ENCODE measurements around the gene NUP42. TPM values are rescaled to one million over a fixed set of nuclear protein-coding genes. Genes with fewer than 3 reads are reported as not detected.
"Not testable (repeated sequence)": the region's sequence is repeated elsewhere in the genome, so short reads cannot be mapped to it uniquely, and the experiment has no call there.

Gene NUP42
- total RNA-seq, 1 donor = 34.5 TPM

- TF ChIP-seq CTCF (IDR thresholded peaks at IDR 0.05; ENCODE audit: insufficient read depth, low read depth, low read length) = no peak
- no peak for DNase-seq (ENCODE audit: low read depth)
- H3K4me3 ChIP-seq (ENCODE audit: low read depth, low read length) = peak overlapping the region; percentile 75
Measured at GRCh38 chr7:23183279-23184012, 1.6 kb downstream of the NUP42 start.

DNA sequence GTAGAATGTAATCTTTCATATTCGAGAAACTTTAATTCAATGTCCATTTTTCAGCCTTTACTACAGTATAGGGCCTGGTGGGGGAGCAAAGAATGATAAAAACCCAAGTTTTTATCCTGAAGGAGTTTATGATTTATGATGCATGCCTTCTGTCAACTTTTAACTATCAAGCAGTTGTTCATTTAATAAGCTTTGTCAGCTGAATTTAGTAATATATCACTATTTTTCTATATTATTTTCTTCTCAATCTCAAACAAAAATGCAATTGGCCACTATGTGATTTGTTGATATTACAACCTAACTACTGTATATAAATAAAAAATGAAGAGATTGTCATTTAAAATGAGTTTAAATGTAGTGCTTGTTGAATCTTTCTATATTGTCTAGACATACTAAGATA lies 2.4 kb downstream of the NUP42 start:
- no peak for DNase-seq (ENCODE audit: low read depth)
- no peak for TF ChIP-seq CTCF (IDR thresholded peaks at IDR 0.05; ENCODE audit: insufficient read depth, low read depth, low read length)
- no peak overlapping the region for H3K4me3 ChIP-seq (ENCODE audit: low read depth, low read length)

GRCh38 chr7:23184709-23185359 lies 3.0 kb downstream of the NUP42 start:
- no peak overlapping the region for H3K4me3 ChIP-seq (ENCODE audit: low read depth, low read length)
- TF ChIP-seq CTCF (IDR thresholded peaks at IDR 0.05; ENCODE audit: insufficient read depth, low read depth, low read length) = peak; percentile 44
- peak; percentile 45 for DNase-seq (ENCODE audit: low read depth)

GRCh38 chr7:23185980-23186379 lies 4.1 kb downstream of the NUP42 start:
- no peak overlapping the region for H3K4me3 ChIP-seq (ENCODE audit: low read depth, low read length)
- DNase-seq (ENCODE audit: low read depth) = no peak

GRCh38 chr7:23191022-23191421 lies 9.2 kb downstream of the NUP42 start:
- DNase-seq (ENCODE audit: low read depth) = no peak
- TF ChIP-seq CTCF (IDR thresholded peaks at IDR 0.05; ENCODE audit: insufficient read depth, low read depth, low read length) = no peak
- H3K4me3 ChIP-seq (ENCODE audit: low read depth, low read length) = no peak overlapping the region

More at GRCh38 chr7:23185980-23186379, 4.1 kb downstream of the NUP42 start:
- no peak for TF ChIP-seq CTCF (IDR thresholded peaks at IDR 0.05; ENCODE audit: insufficient read depth, low read depth, low read length)

- not testable (repeated sequence) for DNase-seq (ENCODE audit: low read depth)
Measured at GRCh38 chr7:23193650-23194227, 11.9 kb downstream of the NUP42 start.

DNA sequence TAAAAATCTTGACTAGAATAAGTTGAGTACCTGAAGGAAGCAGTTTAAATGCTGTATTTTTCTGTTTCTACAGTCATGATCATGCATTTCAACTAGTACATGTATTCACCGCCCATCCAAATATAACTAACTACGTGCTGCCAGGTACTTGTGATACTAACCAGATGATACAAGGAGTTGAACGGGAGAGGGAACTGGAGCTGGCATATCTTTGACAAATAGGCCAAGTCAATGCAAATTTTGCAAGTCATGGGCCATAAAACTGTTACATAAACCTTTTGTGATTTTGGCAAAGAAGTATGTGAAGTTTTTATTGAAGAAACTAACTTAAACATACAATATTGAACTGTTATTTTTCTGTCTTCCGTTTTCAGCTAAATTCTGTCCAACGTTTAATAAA lies 14.5 kb downstream of the NUP42 start:
- peak; percentile 21 for DNase-seq (ENCODE audit: low read depth)
- H3K4me3 ChIP-seq (ENCODE audit: low read depth, low read length) = no peak overlapping the region
- TF ChIP-seq CTCF (IDR thresholded peaks at IDR 0.05; ENCODE audit: insufficient read depth, low read depth, low read length) = no peak

More at GRCh38 chr7:23193650-23194227, 11.9 kb downstream of the NUP42 start:
- H3K4me3 ChIP-seq (ENCODE audit: low read depth, low read length) = not testable (repeated sequence)

- not testable (repeated sequence) for DNase-seq (ENCODE audit: low read depth); H3K4me3 ChIP-seq (ENCODE audit: low read depth, low read length)
Measured at GRCh38 chr7:23197745-23198144, 15.9 kb downstream of the NUP42 start.
